SIG-M5 treated with dmso at 0.1 percent for 504 hours (cell line): ENCODE data around the gene DCUN1D5.

Experiments
- DNase-seq: peaks from one replicate; lab custom pipeline; 2025; ENCODE audit not compliant: unreplicated experiment; lab: John Stamatoyannopoulos, UW

The DCUN1D5 gene

DNA sequence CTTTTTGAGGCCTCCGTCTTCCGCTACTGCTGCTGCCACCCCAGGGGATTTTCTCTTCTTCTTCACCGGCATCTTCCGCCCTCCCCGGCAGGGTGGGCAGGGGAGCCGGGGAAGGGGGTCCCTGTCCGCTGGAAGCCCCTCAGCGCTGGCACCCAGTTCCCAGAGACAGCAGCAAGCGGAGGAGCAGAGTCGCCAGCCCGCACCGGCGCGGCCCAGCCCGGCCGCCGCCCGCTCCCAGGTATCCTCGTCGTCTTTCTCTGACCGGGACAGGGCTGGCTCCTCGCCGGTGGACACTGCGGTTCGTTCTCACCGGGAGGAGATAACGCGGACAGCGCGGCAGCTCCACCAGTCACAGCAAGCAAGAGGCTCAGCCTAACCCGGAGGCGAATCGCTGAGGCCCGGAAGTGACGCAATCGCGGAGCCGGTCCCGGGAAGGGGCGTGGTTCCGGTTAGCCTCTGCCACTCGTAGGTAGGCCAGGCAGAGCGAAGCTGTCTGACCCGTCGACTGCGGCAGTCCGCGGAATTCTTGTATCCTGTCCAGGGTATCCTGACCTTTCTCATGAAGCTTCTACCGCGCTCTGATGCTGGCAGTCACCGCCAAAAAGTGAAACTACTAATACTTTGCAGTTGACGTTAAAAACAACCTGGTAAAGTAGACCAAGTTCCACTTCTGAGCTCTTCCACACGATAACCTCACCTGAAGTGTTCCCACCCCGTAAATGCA is at the start of gene DCUN1D5:
DCUN1D5 (minus strand) TSS at position 360 of the 724 bp plus-strand sequence; CDS start at position 72, 288 bp downstream.
- peak; percentile 81 for DNase-seq

DNA sequence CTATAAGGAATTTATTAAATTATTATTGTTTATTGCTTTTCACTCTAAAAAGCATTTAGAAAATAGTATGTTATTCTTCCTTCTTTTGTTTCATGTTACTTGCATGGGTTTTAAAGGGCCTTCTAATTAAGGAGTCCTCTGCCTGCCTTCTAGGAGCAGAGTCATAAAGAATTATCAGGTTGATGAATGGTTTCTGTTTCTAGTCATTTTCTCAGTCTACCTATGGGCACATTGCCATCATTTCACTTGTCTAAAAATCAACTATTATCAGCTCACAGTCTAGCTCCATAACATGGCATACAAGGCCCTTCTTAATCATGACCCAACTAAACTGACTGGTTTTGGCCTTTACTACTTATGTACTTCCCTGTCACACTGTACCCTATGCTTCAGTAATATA is 33.5 kb upstream of the DCUN1D5 start:
- no peak for DNase-seq

DNA sequence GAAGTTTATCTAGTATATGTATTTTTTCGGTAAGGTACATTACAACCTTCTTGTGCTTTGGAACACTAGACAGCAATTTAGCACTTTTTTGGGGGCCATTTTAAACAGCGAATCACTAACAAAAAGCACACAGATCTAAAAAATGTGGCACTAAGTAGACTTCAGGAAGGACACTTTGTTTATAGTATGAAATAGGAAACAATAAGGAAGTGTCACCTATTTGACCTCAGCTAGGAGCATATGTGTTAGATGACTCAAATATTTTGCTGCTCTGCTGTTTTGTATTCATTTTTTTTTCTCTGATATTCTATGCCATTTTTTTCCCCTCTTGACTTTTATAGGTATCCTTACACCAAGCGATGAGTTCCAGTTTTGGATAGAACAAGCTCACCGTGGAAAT is 22.9 kb upstream of the DCUN1D5 start:
- DNase-seq, result no peak

DNA sequence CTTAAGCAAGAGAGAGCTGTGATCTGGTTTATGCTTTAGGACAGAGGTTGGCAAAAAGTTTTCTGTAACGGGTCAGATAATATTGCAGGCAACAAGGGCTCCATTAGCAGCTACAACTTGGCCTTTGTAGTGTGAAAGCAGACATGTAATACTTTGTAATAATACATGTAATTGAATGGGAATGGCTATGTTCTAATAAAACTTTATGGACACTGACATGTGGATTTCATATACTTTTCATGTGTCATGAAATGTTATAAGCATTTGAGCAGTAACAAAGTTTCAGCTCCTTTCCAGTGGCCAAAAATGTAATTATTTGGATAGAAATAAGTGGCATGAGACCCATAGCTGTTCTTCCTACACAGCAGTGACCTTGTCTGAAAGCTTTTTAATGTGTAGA is 20.4 kb upstream of the DCUN1D5 start:
- DNase-seq, result no peak

DNA sequence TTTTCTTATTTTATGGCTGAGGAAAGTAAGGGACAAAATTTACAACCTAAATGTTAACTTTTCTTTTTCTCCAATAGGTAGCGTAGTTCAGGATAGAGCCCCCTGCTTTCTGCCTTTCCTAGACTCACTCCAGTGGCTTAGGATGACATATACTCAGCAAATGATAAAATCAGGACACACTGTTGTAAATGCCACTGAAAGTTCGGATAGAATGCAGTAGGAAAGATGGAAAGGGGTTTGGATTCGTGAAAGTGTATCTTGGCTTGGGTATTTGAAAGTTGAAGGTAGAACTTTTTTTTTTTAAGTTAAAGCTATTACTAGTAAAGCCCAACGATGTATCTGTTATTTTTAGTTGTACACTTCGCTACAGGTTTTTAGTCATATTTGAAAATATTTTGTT is 19.4 kb upstream of the DCUN1D5 start:
- no peak for DNase-seq

DNA sequence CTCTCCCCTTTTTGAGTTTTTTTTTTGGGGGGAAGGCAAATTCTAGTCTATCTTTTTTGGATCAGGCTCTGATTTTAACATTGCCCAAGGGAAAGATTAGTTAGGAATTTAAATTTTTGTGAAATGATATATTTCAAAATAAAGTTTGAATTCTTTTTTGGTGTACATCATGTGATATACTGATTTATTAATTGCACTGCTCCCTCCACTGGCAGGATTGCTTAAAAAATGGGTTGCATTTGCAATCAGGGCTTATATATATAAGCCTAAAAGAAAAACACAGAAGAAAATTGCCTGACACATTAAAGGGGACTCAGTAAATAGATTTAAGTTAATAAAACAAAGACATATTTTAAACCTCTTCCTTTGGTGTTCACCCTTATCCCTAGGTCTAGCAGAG is 18.4 kb upstream of the DCUN1D5 start:
- DNase-seq, result peak; percentile 18

DNA sequence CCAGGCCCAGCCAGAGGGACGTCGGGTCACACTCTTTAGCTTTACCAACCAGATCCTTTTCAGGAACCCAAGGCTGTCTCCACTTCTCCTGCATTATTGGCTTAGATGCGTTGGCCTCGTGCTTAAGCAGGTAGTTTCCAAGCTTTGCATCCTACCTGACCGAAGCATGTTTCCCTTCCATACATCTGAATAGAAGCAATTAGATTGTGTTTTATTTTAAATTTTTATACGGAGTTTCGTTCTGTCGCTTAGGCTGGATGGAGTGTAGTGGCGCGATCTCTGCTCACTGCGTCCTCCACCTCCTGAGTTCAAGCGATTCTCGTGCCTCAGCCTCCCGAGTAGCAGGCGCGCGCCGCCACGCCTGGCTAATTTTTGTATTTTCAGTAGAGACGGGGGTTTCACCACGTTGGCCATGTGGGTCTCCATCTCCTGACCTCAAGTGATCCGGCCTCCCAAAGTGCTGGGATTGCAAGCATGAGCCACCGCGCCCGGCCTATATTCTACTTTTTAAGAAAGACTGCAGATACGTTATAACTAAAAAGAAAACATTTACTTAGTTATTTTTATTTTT is 17.9 kb upstream of the DCUN1D5 start:
- DNase-seq, result no peak

DNA sequence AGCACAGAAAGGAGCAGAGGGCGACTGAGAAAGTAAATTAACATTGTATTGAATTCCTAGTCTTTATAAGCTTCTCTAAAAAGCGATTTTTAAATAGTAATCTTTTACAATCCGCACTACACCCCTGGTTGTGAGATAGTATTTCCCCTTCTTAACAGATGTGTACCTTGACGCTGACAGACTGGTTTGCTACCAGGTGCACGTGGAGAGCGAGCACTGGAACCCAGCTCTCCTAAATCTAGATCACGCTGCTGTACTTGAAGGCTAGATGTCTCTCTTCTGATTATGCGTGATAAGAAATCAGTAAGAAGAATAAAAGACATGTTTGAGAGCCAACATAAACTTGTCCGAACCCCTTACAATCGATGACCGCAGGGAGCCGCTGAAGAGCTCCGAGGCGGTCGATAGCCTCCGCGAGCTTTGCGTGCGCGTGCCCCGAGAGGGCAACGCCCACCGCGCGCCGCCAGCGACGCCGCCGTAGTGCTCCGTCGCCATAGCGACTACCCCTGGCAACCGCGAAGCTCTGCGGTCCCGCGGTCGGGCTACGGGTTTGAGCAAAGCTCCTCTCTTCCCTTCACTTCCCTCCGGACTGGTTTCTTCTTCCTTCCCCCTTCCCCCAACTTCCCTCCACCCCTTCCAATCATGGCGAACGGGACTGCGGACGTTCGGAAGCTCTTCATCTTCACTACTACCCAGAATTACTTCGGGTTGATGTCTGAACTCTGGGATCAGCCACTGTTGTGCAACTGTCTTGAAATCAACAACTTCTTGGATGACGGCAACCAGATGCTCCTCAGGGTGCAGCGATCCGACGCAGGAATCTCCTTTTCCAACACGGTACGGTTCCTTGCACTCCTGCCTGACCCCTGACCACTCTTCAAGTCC is 17.2 kb upstream of the DCUN1D5 start, which contains the start of gene DYNC2H1:
DYNC2H1 (plus strand) TSS at position 494 of the 885 bp plus-strand sequence; CDS start at position 643, 149 bp downstream.
- DNase-seq, result peak; percentile 84

DNA sequence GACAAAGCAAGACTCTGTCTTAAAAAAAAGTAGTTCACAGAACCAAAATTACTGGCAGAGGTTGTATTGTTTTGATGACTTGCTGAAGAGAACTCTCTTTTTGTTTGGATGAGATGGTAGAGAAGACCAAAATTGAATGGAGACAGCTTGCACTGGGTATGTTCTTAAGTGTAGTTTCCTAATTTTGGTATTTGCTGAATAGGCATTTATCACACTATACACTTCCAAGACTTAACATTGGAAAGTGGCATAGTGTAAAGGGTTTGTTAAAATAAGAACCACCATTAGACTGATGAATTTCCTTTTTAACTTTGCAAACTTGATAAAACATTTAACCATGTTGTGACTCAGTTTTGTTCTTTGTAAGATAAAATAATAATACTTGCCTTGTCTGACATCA is 5.3 kb upstream of the DCUN1D5 start:
- DNase-seq, result no peak

DNA sequence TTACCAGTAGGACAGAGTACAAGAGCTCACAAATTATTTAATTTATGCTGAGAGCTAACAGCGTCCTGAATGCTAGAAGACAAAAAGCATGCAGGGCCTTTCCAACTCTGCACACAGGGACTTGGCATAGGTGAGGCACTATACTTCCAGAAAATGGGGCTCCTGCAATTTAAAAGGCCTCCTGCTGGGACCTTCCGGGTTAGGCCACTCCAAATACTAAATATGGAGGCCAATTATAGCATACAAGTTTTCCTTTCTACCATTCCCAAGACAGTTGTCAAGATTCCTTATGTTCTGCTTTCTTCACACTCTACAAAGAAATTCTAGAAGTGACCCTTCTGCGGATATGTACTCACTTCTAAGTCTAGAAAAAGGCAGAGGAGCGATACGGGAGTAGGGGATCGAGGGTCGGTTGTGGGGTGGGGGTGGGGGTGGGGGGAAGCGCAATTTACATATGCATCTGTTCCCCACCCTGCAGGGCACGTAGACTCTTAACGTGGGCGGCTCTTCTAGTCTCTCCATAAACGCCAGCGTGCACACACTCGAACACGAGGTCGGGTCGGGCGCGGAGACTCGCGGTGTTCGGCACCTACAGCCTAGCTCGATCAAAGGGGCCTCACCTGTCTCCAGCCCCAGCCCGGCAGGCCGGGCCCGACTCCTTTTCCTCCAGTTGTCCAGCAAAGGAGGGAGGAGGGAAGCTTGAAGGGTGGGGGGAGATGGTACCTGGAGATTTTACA is 728 bp downstream of the DCUN1D5 start:
- peak; percentile 54 for DNase-seq

DNA sequence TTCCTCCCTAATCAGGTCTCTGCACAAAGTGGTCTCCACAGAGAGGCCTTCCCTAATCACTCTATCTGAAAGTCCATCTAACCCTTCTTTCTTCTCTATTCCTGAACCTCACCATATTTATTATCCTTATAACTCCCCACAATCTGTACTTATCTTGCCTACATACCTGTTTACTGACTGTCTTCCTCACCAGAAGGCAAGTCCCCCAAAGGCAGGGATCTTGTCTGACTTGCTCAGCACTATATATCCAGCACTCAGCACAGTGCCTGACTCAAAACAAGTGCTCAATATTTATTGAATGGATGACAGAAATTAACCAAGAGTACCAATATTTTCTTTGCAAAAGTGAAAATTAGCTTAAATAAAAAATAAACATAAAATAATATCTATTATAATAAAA is 5.5 kb downstream of the DCUN1D5 start:
- DNase-seq, result no peak

DNA sequence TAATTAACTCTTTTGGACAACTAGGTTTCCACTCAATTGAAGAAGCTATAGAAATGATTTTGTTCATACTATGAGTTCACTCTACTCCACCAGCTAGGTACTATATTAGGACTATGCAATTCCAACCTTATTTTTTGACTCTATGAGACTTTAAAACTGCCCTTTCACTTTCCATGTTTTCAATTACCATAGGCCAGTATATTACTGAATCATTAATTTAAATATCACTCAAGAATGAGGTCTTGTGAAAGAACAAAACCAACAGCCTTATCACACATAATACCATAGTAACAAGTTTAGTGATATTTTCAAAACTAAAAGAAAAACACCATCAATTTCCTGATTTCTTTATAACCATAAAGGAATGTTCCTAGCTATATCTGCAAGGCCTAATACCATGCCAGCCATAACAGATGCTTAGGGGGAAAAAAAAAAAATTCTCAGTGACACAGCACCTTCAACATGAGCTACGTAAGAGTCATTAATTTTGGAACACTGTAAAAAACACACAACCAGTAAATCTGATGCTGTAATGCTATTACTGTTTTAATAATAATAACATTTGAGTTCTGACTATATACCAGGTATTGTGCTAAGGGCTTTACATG is 6.1 kb downstream of the DCUN1D5 start:
- DNase-seq, result no peak

DNA sequence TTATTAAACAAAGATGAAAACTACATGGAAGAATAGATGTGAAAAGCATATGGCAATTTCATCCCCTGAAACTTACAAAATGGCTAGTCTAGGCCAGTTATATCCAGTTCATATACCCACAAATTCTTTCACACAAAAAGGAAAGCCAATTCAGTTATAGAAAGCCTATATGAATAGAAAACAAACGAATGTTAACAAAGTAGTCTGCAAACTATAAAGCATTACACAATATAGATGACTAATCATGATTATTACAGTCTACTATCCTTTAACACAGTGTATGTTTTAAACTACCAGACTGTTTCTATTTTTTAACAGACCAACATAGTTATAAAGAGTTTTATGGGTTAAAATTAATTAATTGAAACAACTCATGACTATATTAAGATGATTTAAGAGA is 12.1 kb downstream of the DCUN1D5 start:
- DNase-seq, result peak; percentile 8

DNA sequence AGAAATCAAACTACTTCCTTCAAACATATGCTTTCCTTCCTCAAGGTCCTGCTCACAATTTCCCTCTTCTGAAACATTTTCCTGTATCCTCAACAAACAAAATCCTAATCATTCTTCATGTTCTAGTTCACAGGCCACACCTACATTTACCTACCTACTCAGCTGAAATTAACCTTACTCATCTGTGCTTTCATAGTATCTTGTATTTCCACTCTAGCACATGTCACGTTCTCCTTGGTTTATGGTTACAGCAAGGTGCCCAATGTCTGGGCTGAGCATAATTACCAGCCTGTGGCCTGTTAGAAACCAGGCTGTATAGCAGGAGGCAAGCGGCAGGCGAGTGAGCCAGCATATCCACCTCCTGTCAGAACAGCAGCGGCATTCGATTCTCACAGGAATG is 13.2 kb downstream of the DCUN1D5 start:
- DNase-seq, result no peak

DNA sequence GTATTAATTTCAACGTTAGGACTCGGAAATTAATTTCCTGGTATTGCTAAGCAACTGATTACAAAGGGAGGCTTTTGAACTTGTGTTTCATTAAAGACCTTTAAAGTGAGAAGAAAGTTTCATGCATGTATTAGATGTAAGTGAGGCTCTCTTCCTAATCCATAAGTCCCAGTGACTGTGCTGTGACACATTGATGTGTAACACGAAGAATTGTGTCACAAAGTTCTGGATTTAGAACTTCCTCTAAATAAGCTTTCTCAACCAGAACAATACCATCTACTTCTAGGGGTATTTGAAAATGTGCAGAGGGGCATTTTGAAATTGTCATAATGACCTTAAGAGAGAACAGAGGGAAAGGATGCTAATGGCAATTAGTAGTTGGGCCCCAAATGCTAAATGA is 14.4 kb downstream of the DCUN1D5 start:
- peak; percentile 56 for DNase-seq

DNA sequence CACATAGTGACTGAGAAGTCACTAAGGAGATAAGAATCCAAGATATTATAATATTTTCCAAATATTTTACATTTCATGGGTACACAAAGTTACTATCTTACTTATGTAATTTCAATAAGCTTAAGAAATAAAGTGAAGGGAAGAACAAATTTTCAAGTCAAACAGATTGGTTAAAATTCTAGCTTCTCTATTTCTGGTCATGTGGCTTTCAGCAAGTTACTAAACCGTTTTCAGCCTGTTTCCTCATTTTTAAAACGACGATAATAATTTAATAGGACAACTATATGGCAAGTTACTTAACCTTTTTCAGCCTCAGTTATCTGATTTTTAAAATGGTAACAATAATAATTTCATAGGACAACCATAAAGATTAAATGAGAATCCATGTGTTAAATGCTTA is 15.6 kb downstream of the DCUN1D5 start:
- no peak for DNase-seq

DNA sequence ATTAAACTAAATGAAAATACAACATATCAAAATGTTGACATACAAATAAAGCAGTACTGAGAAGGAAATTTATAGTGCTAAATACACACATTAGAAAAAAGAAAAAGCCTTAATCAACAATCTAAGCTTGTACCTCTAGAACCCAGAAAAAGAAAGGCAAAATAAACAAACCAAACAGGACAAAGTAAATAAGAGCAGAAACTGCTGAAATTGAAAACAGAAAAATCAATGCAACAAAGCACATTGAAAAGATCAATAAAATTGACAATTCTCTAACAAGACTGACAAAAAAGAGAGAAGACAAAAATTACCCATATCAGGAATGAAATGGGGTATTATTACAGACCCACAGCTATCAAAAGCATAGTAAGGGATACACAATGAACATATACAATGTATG is 21.0 kb downstream of the DCUN1D5 start:
- DNase-seq, result no peak

DNA sequence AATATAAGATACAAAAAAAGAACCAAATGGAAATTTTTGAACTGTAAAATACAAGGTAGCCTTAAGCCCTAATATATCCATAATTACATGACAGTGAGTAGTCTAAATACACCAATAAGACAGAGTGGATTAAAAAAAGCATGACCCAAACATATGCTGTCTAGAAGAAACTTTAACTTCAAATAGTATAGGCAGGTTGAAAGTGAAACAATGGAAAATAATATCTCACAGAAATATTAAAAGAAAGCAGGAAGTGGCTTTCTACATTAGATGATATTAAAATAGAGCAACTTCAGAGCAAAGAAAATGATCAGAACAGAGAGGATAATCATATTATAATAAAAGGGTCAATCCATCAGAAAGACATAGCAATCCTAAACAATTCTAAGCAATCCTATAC is 21.8 kb downstream of the DCUN1D5 start:
- no peak for DNase-seq

DNA sequence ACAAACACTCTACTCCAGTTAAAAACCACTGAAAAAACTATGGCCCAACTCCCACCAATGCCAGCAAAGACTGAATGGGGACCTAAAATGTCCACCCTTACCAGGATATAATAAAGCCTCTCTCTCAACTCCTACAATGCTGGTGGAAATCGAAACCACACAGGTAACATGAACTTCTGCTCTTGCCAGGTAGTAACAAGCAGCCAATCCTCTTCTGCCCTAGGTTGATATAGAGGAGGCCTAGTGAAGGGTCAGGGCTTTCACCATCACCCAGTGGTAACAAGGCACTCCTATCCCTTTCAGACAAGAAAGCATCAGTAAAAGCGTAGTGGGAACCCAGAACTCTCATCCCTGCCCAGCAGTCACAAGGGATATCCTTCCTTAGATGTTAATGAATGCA is 22.6 kb downstream of the DCUN1D5 start:
- DNase-seq, result no peak

DNA sequence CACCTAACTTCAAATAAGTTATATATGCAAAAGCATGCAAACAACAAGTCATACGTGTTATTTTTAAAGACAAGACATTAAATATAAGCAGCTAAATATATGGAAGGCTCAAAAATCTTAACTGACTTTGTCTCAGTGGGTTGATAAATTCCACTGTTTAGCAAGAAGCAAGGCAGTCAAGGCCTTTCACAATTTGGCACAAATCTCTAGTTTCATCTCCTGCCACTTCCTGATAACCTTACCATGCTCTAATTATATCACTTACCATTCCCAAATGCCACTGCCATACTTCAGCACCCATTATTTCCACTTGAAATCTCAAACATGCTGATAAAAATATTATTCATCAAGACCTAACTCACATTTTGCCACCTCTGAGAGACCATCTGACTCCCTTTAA is 24.8 kb downstream of the DCUN1D5 start:
- no peak for DNase-seq

DNA sequence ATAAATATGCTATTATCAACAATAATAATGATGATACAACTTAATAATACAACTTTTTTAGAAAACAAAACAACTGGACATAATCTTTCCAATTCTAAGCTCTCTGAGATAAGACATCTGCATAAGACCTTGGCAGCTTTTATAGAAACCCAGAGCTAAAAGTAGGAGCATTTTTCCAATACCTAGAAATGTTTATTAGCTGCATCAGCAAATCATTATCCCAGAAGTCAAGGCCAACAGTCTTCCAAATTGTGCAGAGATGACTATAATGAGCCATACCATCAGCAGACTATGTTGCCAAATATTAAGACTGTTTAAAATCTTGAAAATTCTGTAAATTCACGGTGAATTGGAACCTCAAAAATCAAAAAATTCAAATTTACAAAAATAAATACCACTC is 30.3 kb downstream of the DCUN1D5 start:
- no peak for DNase-seq
